Esophagus squamous epithelium (tissue), 4 donors: ENCODE results near the gene MECP2.

Source experiments
- CTCF ChIP-seq, 6 experiments: fragments of 450-650 bp in 4 of 6; fragments of 200-600 bp in 2 of 6; sonication (generic) in 2 of 6; IDR thresholded peaks; one replicate each; pipeline ENCODE4 v1.5.1; 2016 to 2019; ENCODE audit warnings: antibody characterized with exemption in 6 of 6, mild to moderate bottlenecking in 4 of 6, moderate library complexity in 4 of 6
- POLR2A ChIP-seq, 4 donors: fragments of 450-650 bp; IDR thresholded peaks; one replicate each; pipeline ENCODE4 v1.6.1; 2017; ENCODE audit warnings: antibody characterized with exemption in 4 of 4, mild to moderate bottlenecking in 4 of 4, moderate library complexity in 3 of 4

- TF ChIP-seq CTCF (IDR thresholded peaks at IDR 0.05) (no peak), POLR2A (IDR thresholded peaks at IDR 0.05) (no peak)
Measured at GRCh38 chrX:154135458-154136229, 38.1 kb upstream of the MECP2 start.
